ENCODE results near the gene LANCL2.
"Not testable (repeated sequence)": the region's sequence is repeated elsewhere in the genome, so short reads cannot be mapped to it uniquely, and the experiment has no call there.

LANCL2 gene

GRCh38 chr7:55400191-55400590 is 35.1 kb downstream of the LANCL2 start:
- TF ChIP-seq EZH2phosphoT487 (IDR thresholded peaks at IDR 0.05; ENCODE audit: low read depth) (no peak), CTCF (IDR thresholded peaks at IDR 0.05; ENCODE audit: low read depth, low read length) (no peak)
- Histone ChIP-seq H3K4me2 (ENCODE audit: low read length) (no peak overlapping the region), H3K36me3 (replicated peaks; ENCODE audit: low read depth, low read length) (peaks cover 5% of the 10 kb centered on the region), H4K20me1 (ENCODE audit: insufficient read depth, low read length) (no peaks in the 10 kb centered on the region), H3K4me1 (ENCODE audit: low read length) (no peaks in the 10 kb centered on the region), H3K79me2 (ENCODE audit: low read length) (no peaks in the 10 kb centered on the region), H3K9ac (ENCODE audit: low read length) (no peak overlapping the region), H2AFZ (ENCODE audit: low read depth, low read length) (no peak overlapping the region), H3K27ac (ENCODE audit: low read length) (no peak overlapping the region), H3K4me3 (ENCODE audit: low read length) (no peak overlapping the region), H3K27me3 (ENCODE audit: low read depth, low read length) (no peaks in the 10 kb centered on the region), H3K9me3 (ENCODE audit: insufficient read depth, low read length) (no peaks in the 10 kb centered on the region)

GRCh38 chr7:55402506-55402905 is 37.4 kb downstream of the LANCL2 start:
- H3K36me3 ChIP-seq (replicated peaks; ENCODE audit: low read depth, low read length); H3K27me3 ChIP-seq (ENCODE audit: low read depth, low read length); H3K4me3 ChIP-seq (ENCODE audit: low read length); H4K20me1 ChIP-seq (ENCODE audit: insufficient read depth, low read length); H2AFZ ChIP-seq (ENCODE audit: low read depth, low read length); H3K9me3 ChIP-seq (ENCODE audit: insufficient read depth, low read length); H3K79me2 ChIP-seq (ENCODE audit: low read length); H3K9ac ChIP-seq (ENCODE audit: low read length); H3K4me1 ChIP-seq (ENCODE audit: low read length); H3K27ac ChIP-seq (ENCODE audit: low read length); H3K4me2 ChIP-seq (ENCODE audit: low read length): not testable (repeated sequence)

GRCh38 chr7:55405856-55406541 is 40.9 kb downstream of the LANCL2 start:
- no peaks in the 10 kb centered on the region for H4K20me1 ChIP-seq (ENCODE audit: insufficient read depth, low read length)
- peaks cover 5% of the 10 kb centered on the region for H3K36me3 ChIP-seq (replicated peaks; ENCODE audit: low read depth, low read length)
- H2AFZ ChIP-seq (ENCODE audit: low read depth, low read length), result no peak overlapping the region
- no peaks in the 10 kb centered on the region for H3K4me1 ChIP-seq (ENCODE audit: low read length)
- no peaks in the 10 kb centered on the region for H3K9me3 ChIP-seq (ENCODE audit: insufficient read depth, low read length)
- H3K27ac ChIP-seq (ENCODE audit: low read length), result no peak overlapping the region
- no peak overlapping the region for H3K9ac ChIP-seq (ENCODE audit: low read length)
- TF ChIP-seq CTCF (IDR thresholded peaks at IDR 0.05; ENCODE audit: low read depth, low read length) (no peak), EZH2phosphoT487 (IDR thresholded peaks at IDR 0.05; ENCODE audit: low read depth) (no peak)
- no peaks in the 10 kb centered on the region for H3K79me2 ChIP-seq (ENCODE audit: low read length)
- no peaks in the 10 kb centered on the region for H3K27me3 ChIP-seq (ENCODE audit: low read depth, low read length)
- H3K4me3 ChIP-seq (ENCODE audit: low read length), result no peak overlapping the region
- no peak overlapping the region for H3K4me2 ChIP-seq (ENCODE audit: low read length)

GRCh38 chr7:55409482-55410225 is 44.5 kb downstream of the LANCL2 start:
- H3K4me2 ChIP-seq (ENCODE audit: low read length), result no peak overlapping the region
- H3K79me2 ChIP-seq (ENCODE audit: low read length), result no peaks in the 10 kb centered on the region
- H3K9ac ChIP-seq (ENCODE audit: low read length), result no peak overlapping the region
- H3K9me3 ChIP-seq (ENCODE audit: insufficient read depth, low read length), result no peaks in the 10 kb centered on the region
- no peaks in the 10 kb centered on the region for H3K4me1 ChIP-seq (ENCODE audit: low read length)
- no peaks in the 10 kb centered on the region; the same call in 1 of the 2 replicates for H4K20me1 ChIP-seq (ENCODE audit: insufficient read depth, low read length)
- H3K4me3 ChIP-seq (ENCODE audit: low read length), result no peak overlapping the region
- H3K36me3 ChIP-seq (replicated peaks; ENCODE audit: low read depth, low read length), result peaks cover 2% of the 10 kb centered on the region
- H3K27me3 ChIP-seq (ENCODE audit: low read depth, low read length), result no peaks in the 10 kb centered on the region
- H2AFZ ChIP-seq (ENCODE audit: low read depth, low read length), result no peak overlapping the region
- no peak overlapping the region for H3K27ac ChIP-seq (ENCODE audit: low read length)
- no peak for TF ChIP-seq EZH2phosphoT487 (IDR thresholded peaks at IDR 0.05; ENCODE audit: low read depth)
- no peak for TF ChIP-seq CTCF (IDR thresholded peaks at IDR 0.05; ENCODE audit: low read depth, low read length)

All from OCI-LY3 (cell line).